Measurements from ENCODE around the gene SLC4A7.
A peak's percentile ranks its signal among the peaks of the same experiment; 100 is the strongest.
"Not testable (repeated sequence)": the region's sequence is repeated elsewhere in the genome, so short reads cannot be mapped to it uniquely, and the experiment has no call there.

The SLC4A7 gene

GRCh38 chr3:27486336-27486735 lies 2.2 kb upstream of the SLC4A7 start:
- no peak for DNase-seq (ENCODE audit: low read depth)

GRCh38 chr3:27485866-27486265 lies 1.7 kb upstream of the SLC4A7 start:
- no peak for DNase-seq (ENCODE audit: low read depth)

- DNase-seq (ENCODE audit: low read depth): peak; percentile 72
Observed at GRCh38 chr3:27483117-27484014, 818 bp downstream of the SLC4A7 start.

DNA sequence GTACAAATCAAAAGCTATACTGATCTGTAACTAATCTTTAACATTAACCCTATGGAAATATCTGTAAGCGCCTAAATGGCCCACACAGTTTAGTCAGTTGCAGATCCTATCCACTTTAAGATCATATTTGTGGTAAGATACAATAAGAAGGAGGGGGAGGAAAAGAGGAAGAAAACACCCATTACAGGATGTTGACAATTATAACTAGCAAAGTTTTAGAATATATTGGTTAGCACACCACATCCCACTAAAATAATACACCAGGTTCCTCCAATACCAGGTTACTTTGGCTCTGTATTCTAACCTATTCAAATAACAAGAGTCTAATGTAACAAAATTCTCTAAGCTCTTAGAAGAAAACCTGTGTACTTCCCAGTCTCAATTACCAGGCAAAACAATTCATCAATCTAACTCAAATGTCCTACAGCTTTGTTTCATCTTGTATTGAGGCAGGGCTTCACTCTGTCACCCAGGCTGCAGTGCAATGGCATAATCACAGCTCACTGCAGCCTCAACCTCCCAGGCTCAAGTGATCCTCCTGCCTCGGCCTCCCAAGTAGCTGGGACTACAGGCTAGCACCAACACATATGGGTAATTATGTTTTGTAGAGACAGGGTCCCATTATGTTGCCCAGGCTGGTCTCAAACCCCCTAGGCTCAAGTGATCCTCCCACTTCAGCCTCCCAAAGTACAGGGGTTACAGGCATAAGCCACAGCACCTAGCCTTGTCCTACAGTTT lies 4.2 kb downstream of the SLC4A7 start:
- DNase-seq (ENCODE audit: low read depth): no peak

- DNase-seq (ENCODE audit: low read depth): no peak
Observed at GRCh38 chr3:27471923-27472550, 12.1 kb downstream of the SLC4A7 start.

DNA sequence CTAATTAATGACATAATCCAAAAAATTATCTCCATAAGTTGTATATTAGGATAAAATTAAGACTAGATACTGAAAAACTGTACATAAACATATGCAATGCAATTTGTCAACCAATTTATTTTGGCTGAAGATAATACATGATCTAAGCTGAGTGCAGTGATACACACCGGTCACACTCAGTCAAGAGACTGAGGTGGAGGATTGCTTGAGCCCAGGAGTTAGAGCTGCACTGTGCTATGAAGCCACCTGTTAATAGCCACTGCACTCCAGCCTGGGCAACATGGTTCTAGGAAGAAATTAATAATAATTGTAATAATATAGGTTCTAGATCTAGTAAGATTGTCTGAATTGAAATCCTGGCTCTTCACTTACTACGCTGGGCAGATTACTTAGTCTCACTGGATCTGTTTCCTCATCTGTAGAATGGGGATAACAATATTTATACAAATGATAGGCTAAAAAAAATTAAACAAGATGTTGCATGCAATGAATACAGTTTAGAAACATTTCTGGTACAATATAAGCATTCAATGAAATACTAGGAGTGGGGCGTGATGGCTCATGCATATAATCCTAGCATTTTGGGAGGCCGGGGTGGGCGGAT lies 15.8 kb downstream of the SLC4A7 start:
- DNase-seq (ENCODE audit: low read depth): no peak

- DNase-seq (ENCODE audit: low read depth): peak; percentile 52
Observed at GRCh38 chr3:27467545-27467944, 16.6 kb downstream of the SLC4A7 start.

DNA sequence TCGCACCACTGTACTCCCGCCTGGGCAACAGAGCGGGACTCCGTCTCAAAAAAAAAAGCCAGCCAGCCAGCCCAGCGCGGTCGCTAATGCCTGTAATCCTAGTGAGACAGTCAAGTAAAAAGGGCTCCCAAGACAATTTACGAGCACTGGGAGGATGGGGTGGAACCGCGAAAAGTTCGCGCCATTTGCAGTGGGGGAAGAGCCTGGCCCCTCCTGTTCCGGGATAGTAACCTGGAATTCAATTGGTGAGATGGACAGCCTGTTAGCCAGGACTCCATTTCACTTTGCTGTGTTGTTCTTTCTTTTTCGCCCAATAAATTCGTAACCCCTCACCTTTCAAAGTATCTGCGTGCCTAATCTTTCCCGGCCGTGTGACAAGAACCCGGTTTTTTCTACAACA lies 19.5 kb downstream of the SLC4A7 start:
- no peak for DNase-seq (ENCODE audit: low read depth)

DNA sequence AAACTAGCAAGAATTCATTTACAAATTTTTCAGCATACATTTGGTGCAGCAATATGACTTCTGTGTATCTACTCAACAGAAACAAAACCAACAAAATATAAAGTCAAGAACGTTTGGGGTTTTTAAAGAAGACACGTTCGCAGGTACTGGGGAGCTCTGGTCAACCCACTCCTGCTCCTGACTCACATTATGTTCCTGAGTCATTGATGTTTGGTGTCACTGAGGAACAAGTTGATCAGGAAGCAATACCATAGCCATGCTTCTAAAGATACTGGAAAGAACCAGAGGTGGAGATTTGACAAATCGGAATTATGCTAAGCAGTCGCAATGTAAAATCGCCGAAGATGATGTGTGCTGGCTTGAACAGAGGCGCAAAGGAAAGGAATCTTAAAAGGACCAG lies 22.0 kb downstream of the SLC4A7 start:
- no peak for DNase-seq (ENCODE audit: low read depth)

DNA sequence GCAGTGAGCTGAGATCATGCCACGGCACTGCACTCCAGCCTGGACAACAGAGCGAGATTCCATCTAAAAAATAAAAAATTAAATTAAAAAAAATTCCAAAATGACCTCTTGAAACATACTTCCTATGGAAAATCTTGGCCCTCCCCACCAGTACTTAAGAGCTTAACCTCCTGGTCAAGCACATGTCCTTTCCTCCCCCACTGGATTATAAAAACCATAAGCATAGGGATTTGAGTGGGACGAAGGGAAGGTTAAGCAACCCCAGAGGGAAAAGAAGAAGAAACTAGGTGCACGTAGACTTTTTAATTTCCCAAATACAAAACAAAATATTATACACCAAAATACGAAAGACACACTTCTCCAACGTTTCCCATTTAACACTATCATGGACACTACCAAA lies 25.3 kb downstream of the SLC4A7 start:
- DNase-seq (ENCODE audit: low read depth): peak; percentile 69

GRCh38 chr3:27456554-27456953 lies 27.6 kb downstream of the SLC4A7 start:
- DNase-seq (ENCODE audit: low read depth): peak; percentile 27

- DNase-seq (ENCODE audit: low read depth): no peak
Observed at GRCh38 chr3:27454914-27455313, 29.3 kb downstream of the SLC4A7 start.

DNA sequence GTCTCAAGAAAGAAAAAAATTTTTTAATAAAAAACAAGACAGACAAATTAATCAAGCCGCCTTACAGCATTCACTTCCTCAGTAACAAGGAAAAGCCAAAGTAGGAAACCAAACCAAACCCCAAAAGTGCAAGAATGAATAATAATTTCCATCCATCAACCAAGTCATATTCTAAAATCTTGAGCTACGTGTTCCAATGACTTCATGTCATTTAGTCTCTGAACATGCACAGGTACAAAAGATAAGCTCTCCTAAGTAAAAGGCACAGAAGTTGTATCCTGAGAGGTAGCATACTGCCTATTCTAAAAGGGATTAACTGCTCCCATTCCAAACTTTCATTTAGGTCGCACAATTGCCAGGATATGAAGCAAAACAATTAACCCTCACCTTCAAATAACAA lies 29.7 kb downstream of the SLC4A7 start:
- no peak for DNase-seq (ENCODE audit: low read depth)

DNA sequence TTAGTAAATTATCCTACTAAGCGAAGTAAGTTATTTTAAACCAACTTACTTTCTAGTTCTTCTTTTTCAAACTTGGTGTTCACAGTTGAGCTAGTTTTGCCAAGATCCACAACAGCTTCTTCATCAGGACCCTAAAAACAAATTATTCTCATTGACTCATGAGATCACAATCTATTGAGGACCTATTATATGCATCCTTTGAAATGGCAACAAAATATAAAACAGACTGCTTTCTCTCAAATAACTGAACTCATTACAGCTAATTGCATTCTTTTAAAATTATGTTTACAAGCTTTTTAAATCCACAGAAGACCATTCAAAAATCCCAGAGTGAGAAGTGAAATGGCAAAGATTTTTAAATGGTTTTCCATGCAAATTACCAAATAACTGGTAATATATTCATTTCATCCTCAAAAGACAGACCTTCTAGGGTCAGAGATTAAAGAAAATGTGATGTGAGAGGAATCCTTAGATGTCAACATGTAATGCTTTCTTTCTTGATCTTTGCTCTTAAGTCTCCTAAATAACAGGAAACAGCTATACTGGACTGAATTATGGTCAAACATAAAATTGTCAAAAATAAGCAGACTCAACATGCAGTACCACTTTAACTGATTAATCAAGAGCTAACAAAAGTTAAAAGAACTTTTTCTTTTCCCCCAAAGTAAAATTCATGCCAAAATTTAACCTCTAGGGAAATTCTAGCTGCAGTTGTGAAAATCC lies 31.7 kb downstream of the SLC4A7 start:
- DNase-seq (ENCODE audit: low read depth): no peak

DNA sequence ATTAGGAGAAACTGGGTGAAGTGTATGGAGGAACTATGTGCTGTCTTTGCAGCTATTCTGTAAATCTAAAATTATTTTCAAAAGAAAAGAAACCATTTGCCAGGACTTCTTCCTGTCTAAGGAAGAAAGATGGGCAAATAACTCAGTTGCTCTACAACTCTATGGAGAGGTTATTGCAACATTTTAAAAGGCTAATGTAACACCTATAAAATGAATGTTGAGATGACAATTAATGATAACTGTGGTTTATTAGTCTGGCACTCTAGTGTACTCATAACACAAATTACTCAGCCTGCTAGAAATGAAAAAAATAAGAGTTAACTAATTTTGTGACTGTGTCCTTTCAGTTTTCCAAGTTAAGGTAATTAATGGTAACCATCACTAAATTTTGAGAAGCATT lies 32.3 kb downstream of the SLC4A7 start:
- no peak for DNase-seq (ENCODE audit: low read depth)

DNA sequence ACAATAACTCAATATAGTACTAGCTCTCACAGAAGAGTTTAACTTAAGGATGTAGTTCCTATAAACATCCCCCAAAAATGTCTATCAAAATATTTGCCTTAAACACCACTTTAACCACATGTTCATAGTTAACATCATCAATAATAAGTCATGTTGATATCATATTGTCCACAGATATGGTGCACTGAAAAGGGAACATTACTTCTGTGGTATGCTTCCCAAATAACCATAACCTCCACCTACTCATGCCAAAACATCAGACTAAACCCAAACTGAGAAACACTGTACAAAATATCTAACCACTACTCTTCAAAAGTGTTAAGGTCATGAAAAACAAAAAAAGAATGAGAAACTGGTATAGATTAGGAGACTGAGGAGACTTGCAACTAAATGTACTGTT lies 32.9 kb downstream of the SLC4A7 start:
- no peak for DNase-seq (ENCODE audit: low read depth)

DNA sequence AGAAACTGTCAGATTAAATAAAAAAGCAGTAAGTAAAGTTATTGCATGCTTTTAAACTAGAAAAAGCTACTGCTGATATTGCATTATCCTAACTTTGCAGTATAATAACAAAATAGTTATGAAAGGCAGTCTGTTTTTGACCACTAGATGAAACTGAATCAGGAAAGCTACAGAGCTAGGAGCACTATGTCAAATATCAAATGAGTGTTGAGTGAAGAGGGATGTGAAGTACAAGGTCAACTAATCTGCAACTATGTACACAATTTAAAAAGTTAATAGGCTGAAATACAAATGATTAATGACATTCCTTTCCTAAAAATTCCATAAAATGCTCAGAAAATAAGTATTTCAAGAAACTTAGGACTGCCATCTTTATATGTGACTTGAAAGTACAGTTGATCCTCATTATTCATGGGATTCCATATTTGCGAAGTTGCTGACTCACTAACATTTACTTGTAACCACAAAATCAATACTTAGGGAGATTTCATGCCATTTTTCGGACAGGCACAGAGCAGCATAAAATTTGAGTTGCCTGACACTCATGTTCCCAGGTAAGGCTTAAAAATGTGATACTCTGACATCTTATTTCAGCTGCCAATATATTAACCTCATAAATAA lies 34.5 kb downstream of the SLC4A7 start:
- no peak for DNase-seq (ENCODE audit: low read depth)

DNA sequence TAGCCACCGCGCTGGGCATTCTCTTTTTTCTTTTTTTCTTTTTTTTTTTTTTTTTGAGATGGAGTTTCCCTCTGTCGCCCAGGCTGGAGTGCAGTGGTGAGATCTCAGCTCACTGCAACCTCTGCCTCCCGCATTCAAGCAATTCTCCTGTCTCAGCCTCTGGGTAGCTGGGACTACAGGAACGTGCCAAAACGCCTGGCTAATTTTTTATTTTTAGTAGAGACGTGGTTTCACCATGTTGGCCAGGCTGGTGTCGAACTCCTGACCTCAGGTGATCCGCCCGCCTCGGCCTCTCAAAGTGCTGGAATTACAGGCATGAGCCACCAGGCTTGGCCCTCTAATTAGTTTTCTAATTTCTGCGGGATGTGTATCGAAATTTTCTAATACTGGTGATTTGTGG lies 41.2 kb downstream of the SLC4A7 start:
- not testable (repeated sequence) for DNase-seq (ENCODE audit: low read depth)

DNA sequence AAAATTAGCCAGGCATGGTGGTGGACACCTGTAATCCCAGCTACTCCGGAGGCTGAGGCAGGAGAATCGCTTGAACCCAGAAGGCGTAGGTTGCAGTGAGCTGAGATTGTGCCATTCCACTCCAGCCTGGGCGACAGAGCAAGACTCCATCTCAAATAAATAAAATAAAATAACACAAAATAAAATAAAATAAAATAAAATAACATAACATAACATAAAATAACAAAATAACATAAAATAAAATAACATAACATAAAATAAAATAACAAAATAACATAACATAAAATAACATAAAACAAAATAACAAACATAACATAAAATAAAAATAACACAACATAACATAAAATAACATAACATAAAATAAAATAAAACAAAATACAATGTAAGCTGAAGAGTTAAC lies 45.8 kb downstream of the SLC4A7 start:
- DNase-seq (ENCODE audit: low read depth): not testable (repeated sequence)

DNA sequence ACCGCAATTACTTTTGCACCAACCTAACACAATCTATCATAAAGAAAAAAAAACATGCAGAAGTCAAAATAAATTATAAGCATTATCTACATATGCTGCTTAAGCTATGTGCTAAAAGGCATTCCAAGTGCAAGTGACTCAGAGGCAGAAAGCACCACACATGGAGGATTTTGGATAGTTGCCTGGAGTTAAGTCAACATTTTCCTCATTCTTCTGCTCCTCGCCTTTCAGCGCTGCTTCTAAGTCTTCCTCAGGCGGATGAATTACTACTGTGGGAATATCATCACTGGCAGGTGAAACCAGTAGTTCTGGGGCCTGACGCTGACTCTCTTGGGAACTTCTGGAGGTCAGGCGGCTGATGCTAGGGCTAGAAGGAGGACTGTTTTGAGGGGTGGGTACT lies 53.1 kb downstream of the SLC4A7 start:
- DNase-seq (ENCODE audit: low read depth): peak; percentile 99

DNA sequence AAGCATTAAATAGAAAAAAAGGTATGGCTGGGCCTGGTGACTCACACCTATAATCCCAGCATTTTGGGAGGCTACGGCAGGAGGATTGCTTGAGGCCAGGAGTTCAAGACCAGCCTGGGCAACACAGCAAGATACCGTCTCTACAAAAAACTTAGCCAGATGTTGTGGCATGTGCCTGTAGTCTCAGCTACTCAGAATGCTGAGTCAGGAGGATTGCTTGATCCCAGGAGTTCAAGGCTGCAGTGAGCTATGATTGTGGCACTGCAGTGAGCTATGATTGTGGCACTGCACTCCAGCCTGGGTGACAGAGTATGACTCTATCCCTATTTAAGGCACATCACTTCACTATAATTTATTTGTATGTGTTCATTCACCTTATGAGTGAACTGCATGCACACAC lies 54.3 kb downstream of the SLC4A7 start:
- DNase-seq (ENCODE audit: low read depth): no peak
